ENCODE data around the gene CRACR2A. TPM values are rescaled to one million over a fixed set of nuclear protein-coding genes. Genes with fewer than 3 reads are reported as not detected.

Gene CRACR2A
- total RNA-seq, 1 donor = 16.3 TPM

DNA sequence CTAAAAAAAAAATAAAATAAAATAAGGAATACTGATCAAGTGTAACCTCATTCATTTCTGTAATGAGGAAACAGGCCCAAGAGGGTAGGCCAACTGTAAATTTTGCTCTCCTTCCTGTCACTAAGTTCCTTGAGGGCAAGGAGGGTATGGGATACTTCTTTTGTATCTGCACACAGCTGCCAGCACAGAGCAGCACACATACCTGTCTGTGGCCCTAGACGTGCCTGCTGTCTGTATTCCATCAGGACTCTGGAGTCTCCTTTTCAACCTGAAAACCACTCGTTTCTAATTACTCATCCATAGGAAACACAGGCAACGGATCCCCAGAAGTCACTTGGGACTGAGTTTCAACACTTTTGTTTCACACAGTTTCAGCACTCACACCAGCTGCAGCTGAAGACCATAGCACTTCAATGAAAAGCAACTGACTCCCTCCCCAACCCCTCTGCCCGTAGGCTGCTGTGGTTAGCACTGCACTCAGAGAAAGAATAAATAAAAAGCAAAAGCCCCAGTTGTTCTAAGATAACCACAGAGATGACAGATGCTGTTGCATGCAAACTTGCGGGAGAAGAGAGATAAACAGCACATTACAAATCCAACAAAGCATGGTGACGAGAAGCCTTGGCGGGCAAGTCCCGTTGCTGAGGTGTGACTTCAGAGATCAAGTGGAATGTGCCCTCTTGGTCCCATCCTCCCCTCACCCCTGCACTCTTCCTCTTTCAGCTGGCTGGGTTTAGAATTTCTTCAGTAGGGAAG lies 24.9 kb downstream of the CRACR2A start:
- Histone ChIP-seq H3K79me2 (ENCODE audit: insufficient read depth, low read length) (no peaks in the 10 kb centered on the region), H3K27me3 (ENCODE audit: insufficient read depth, low read length) (no peaks in the 10 kb centered on the region), H3K4me1 (ENCODE audit: insufficient read depth, low read length) (peaks cover 14% of the 10 kb centered on the region), H3K4me3 (ENCODE audit: insufficient read depth, low read length) (no peak overlapping the region), H2AFZ (ENCODE audit: low read length) (no peak overlapping the region), H4K20me1 (ENCODE audit: insufficient read depth, low read length) (no peaks in the 10 kb centered on the region), H3K9me3 (ENCODE audit: low read depth, low read length) (no peaks in the 10 kb centered on the region), H3K27ac (ENCODE audit: low read depth, low read length) (no peak overlapping the region), H3K36me3 (ENCODE audit: insufficient read depth, low read length) (no peaks in the 10 kb centered on the region), H3K4me2 (ENCODE audit: insufficient read depth, low read length) (peak overlapping the region; percentile 5)
- DNase-seq (ENCODE audit: insufficient read length, low spot score, missing footprints) = peak; percentile 29
- TF ChIP-seq, protein P1, sequence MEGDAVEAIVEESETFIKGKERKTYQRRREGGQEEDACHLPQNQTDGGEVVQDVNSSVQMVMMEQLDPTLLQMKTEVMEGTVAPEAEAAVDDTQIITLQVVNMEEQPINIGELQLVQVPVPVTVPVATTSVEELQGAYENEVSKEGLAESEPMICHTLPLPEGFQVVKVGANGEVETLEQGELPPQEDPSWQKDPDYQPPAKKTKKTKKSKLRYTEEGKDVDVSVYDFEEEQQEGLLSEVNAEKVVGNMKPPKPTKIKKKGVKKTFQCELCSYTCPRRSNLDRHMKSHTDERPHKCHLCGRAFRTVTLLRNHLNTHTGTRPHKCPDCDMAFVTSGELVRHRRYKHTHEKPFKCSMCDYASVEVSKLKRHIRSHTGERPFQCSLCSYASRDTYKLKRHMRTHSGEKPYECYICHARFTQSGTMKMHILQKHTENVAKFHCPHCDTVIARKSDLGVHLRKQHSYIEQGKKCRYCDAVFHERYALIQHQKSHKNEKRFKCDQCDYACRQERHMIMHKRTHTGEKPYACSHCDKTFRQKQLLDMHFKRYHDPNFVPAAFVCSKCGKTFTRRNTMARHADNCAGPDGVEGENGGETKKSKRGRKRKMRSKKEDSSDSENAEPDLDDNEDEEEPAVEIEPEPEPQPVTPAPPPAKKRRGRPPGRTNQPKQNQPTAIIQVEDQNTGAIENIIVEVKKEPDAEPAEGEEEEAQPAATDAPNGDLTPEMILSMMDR (IDR thresholded peaks at IDR 0.05; ENCODE audit: extremely low read depth, low read depth, low read length) = no peak

DNA sequence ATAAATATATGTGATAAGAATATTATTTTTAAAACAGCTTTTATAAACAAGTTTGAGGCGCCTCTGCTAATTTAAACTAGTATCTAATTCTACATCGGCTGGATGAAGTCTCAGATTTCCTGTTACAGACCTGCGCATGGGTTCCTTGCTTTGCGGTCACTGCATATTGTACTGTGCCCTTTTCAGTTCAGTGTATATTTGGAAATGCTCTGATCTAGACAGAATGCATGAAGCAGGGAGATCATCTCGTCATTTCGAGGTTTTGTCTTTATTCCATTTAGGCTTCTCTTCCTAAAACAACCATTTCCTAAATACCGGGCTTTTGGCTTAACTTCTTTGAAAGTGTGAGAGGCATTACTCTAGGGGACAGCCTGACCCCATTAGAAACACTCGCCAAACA lies 25.6 kb downstream of the CRACR2A start:
- no peak overlapping the region for H3K4me2 ChIP-seq (ENCODE audit: insufficient read depth, low read length)
- H3K27ac ChIP-seq (ENCODE audit: low read depth, low read length) = no peak overlapping the region
- DNase-seq (ENCODE audit: insufficient read length, low spot score, missing footprints) = no peak
- H3K27me3 ChIP-seq (ENCODE audit: insufficient read depth, low read length) = no peaks in the 10 kb centered on the region
- H2AFZ ChIP-seq (ENCODE audit: low read length) = no peak overlapping the region
- H3K9me3 ChIP-seq (ENCODE audit: low read depth, low read length) = no peaks in the 10 kb centered on the region
- no peak overlapping the region for H3K4me3 ChIP-seq (ENCODE audit: insufficient read depth, low read length)
- TF ChIP-seq, protein P1 (IDR thresholded peaks at IDR 0.05; ENCODE audit: extremely low read depth, low read depth, low read length) = no peak
- H4K20me1 ChIP-seq (ENCODE audit: insufficient read depth, low read length) = no peaks in the 10 kb centered on the region
- peaks cover 14% of the 10 kb centered on the region for H3K4me1 ChIP-seq (ENCODE audit: insufficient read depth, low read length)
- no peaks in the 10 kb centered on the region for H3K36me3 ChIP-seq (ENCODE audit: insufficient read depth, low read length)
- H3K79me2 ChIP-seq (ENCODE audit: insufficient read depth, low read length) = no peaks in the 10 kb centered on the region

DNA sequence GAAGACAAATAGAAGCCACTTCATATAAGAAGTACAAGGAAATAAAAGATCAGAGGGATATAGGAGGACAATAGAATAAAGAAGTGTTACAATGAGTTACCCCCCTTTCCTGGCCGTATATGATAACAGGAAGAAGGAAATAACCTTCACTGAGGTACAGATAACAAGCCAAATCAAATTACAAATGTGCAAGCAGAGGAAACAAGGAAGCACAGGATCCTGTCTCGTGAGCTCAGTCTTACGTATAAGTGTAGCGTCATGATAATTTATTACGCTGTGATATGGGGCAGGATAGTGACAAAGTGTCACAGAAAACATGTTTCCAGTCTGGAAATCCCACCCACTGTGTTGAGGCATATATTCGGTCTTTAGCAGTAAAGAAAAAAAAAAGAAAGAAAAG lies 26.5 kb downstream of the CRACR2A start:
- no peak for DNase-seq (ENCODE audit: insufficient read length, low spot score, missing footprints)
- H3K4me1 ChIP-seq (ENCODE audit: insufficient read depth, low read length) = peaks cover 14% of the 10 kb centered on the region
- H2AFZ ChIP-seq (ENCODE audit: low read length) = no peak overlapping the region
- no peaks in the 10 kb centered on the region for H3K79me2 ChIP-seq (ENCODE audit: insufficient read depth, low read length)
- H3K36me3 ChIP-seq (ENCODE audit: insufficient read depth, low read length) = no peaks in the 10 kb centered on the region
- H3K27me3 ChIP-seq (ENCODE audit: insufficient read depth, low read length) = no peaks in the 10 kb centered on the region
- H4K20me1 ChIP-seq (ENCODE audit: insufficient read depth, low read length) = no peaks in the 10 kb centered on the region
- no peak overlapping the region for H3K4me2 ChIP-seq (ENCODE audit: insufficient read depth, low read length)
- TF ChIP-seq, protein P1 (IDR thresholded peaks at IDR 0.05; ENCODE audit: extremely low read depth, low read depth, low read length) = no peak
- no peaks in the 10 kb centered on the region for H3K9me3 ChIP-seq (ENCODE audit: low read depth, low read length)
- H3K4me3 ChIP-seq (ENCODE audit: insufficient read depth, low read length) = no peak overlapping the region
- H3K27ac ChIP-seq (ENCODE audit: low read depth, low read length) = no peak overlapping the region

GRCh38 chr12:3725388-3726115 lies 27.4 kb downstream of the CRACR2A start:
- no peaks in the 10 kb centered on the region for H3K79me2 ChIP-seq (ENCODE audit: insufficient read depth, low read length)
- peak; percentile 61 for DNase-seq (ENCODE audit: insufficient read length, low spot score, missing footprints)

More at GRCh38 chr12:3725388-3726115, 27.4 kb downstream of the CRACR2A start:
- Histone ChIP-seq H3K4me3 (ENCODE audit: insufficient read depth, low read length) (no peak overlapping the region), H3K4me1 (ENCODE audit: insufficient read depth, low read length) (peaks cover 14% of the 10 kb centered on the region), H4K20me1 (ENCODE audit: insufficient read depth, low read length) (peaks cover 3% of the 10 kb centered on the region), H3K36me3 (ENCODE audit: insufficient read depth, low read length) (no peaks in the 10 kb centered on the region), H3K9me3 (ENCODE audit: low read depth, low read length) (no peaks in the 10 kb centered on the region), H3K27ac (ENCODE audit: low read depth, low read length) (no peak overlapping the region), H3K4me2 (ENCODE audit: insufficient read depth, low read length) (no peak overlapping the region), H2AFZ (ENCODE audit: low read length) (no peak overlapping the region), H3K27me3 (ENCODE audit: insufficient read depth, low read length) (no peaks in the 10 kb centered on the region)
- TF ChIP-seq, protein P1 (IDR thresholded peaks at IDR 0.05; ENCODE audit: extremely low read depth, low read depth, low read length) = no peak
